ENCODE results near the gene CUX1. TPM values are rescaled to one million over a fixed set of nuclear protein-coding genes. Genes with fewer than 3 reads are reported as not detected.

The CUX1 gene
- total RNA-seq, 4 donors from 2014 or later, result 42.8 to 59.0 (median 47.4) TPM

DNA sequence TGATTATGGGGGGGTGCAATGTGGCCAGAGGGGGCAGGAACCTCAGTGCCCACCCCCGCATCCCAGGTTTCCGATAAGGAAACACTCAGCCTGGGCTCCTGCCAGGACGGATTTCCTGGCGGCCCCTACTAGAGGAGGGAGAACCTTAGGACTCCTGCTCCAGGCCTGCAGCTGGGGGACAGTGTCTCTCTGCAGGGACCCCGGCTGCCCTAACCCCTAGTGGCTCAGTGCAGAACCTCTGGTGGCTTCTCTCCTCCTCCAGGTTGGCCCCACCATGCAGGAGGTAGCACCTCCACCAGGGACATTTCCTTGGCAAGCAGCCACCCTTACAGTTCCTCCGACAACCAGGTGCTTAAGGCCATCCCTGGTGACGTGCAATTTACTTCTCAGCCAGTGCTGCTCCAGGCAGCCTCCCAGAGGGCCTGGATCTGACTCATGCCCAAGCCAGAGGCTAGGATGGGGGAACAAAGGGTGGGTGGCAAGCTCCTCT is 501.1 kb downstream of the CUX1 start:
- TF ChIP-seq, protein P1, sequence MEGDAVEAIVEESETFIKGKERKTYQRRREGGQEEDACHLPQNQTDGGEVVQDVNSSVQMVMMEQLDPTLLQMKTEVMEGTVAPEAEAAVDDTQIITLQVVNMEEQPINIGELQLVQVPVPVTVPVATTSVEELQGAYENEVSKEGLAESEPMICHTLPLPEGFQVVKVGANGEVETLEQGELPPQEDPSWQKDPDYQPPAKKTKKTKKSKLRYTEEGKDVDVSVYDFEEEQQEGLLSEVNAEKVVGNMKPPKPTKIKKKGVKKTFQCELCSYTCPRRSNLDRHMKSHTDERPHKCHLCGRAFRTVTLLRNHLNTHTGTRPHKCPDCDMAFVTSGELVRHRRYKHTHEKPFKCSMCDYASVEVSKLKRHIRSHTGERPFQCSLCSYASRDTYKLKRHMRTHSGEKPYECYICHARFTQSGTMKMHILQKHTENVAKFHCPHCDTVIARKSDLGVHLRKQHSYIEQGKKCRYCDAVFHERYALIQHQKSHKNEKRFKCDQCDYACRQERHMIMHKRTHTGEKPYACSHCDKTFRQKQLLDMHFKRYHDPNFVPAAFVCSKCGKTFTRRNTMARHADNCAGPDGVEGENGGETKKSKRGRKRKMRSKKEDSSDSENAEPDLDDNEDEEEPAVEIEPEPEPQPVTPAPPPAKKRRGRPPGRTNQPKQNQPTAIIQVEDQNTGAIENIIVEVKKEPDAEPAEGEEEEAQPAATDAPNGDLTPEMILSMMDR (IDR thresholded peaks at IDR 0.05; ENCODE audit: low read depth), result no peak

DNA sequence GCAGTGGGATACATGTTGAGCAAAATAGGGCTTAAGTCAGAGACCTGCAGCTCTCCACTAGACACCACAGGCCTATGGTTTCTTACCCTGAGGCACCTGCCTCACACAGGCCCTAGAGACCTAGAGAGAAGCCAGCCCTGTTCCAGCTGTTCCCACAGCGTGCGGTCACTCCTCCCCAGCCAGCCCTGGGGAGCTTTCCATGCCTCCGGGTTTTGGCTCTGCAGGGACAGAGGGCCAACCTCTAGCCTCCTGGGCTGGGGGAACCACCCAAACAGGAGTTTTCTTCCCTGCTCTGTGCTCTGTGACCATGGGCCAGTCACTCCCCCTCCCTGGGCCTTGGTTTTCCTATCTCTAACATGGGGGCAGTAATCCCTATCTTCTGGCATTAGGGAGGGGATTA is 502.2 kb downstream of the CUX1 start:
- TF ChIP-seq, protein P1 (IDR thresholded peaks at IDR 0.05; ENCODE audit: low read depth), result no peak

DNA sequence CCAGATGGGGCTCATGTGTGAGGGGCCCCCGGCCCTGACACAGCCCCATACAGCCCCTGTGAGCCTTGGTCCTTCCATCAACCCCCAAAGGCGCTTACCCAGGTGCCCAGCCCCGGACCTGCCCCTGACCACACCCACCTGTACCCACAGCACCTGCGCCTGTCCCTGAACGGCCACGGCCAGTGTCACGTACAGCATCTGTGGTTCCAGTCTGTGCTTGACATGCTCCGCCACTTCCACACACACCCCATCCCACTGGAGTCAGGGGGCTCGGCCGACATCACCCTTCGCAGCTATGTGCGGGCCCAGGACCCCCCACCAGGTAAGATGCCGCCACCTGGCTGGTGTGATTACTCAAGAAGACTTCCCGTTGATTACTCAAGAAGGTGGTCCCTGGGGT is 502.8 kb downstream of the CUX1 start:
- TF ChIP-seq, protein P1 (IDR thresholded peaks at IDR 0.05; ENCODE audit: low read depth), result no peak

DNA sequence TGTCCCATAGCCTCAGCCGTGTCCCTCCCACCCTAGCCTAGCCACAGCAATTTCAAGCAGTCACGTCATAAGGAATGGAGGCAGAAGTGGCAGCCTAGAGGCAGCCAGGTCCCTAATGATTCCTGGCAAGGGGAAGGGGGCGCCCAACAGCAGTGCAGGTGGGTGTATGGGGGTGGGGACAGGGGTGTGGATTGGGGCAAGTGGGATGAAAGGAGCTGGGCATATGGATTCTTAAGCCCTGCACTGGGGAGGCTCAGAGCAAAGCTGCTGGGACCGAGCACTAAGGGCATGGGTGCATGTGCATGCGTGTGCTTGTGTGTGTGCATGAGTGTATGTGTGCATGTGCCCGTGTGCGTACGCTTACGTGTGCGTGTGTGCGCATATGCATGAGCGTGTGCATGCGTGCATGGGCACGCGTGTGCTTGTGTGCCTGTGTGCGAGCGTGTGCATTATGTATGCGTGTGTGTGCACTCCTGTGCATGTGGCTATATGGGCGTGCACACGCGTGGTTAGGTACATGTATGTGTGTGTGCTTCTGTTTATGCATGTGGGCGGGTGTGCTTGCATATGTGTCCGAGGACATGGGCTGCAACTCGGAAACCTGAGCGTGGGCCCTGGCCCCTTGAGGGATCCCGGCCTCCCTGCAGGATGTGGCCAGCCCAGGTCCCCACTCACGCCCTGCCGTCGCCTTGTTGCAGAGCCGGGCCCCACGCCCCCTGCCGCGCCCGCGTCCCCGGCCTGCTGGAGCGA is 503.4 kb downstream of the CUX1 start:
- TF ChIP-seq, protein P1 (IDR thresholded peaks at IDR 0.05; ENCODE audit: low read depth), result no peak

DNA sequence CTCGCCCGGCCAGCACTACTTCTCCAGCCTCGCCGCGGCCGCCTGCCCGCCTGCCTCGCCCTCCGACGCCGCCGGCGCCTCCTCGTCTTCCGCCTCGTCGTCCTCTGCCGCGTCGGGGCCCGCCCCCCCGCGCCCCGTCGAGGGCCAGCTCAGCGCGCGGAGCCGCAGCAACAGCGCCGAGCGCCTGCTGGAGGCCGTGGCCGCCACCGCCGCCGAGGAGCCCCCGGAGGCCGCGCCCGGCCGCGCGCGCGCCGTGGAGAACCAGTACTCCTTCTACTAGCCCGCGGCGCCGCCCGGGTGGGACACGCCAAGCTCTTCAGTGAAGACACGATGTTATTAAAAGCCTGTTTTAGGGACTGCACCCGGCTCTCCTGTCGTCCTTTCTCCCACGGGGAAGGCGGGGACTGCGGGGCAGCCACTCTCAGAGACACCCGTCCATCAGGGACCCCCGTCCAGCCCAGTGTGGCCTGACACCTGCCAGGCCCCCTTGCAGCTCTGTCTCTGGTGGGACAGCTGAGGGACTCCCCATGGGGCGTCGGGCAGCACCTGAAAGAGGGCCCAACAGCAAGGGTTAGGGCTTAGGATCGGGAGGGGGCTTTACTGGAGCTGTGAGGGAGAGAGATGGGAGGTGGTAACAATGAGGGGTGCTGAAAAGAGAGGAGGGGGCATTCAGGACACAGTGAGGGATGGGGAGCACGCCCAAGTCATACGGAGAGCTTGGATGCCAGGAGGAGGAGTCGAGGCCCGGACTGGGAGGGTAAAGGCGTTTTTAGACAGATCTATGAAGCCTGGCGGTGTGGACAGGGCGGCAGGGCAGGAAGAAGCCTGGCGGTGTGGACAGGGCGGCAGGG is 504.1 kb downstream of the CUX1 start:
- TF ChIP-seq, protein P1 (IDR thresholded peaks at IDR 0.05; ENCODE audit: low read depth), result no peak

DNA sequence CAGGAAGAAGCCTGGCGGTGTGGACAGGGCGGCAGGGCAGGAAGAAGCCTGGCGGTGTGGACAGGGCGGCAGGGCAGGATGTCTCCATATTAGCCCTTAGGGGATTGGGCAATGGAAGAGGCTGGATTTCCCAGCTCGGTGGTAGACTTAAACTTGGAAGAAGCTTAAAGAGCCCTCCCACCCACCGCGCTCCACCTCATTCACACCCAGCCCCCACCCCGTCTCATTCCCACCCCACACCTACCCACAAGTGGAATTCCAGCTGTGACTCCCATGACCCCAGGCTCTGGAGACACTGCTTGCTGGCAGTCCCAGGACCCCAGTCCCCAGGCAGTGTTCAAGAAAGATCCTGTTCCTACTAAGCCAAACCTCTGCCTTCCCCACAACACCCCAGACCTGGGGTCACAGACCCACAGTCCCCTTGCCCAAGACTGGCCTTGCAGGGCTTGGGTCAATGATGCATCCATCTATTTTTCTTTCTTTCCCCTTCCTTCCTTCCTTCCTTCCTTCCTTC is 504.8 kb downstream of the CUX1 start:
- TF ChIP-seq, protein P1 (IDR thresholded peaks at IDR 0.05; ENCODE audit: low read depth), result no peak

DNA sequence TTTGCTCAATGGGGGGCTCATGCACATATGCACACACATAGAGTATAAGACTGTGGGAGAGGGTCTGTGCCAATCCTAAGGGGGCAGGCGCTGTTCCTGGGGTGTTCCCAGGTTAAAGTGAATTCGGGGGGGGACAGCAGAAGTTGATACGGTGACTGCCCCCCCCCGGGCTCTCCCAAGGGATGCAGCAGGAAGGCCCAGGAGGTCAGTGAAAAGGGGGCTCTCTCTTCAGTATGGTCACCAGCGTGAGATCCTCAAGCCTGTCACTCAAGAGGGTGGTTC is 506.4 kb downstream of the CUX1 start:
- TF ChIP-seq, protein P1 (IDR thresholded peaks at IDR 0.05; ENCODE audit: low read depth), result no peak

Data from subcutaneous adipose tissue (tissue), 4 donors.